ENCODE measurements around the gene MAP3K10. TPM values are rescaled to one million over a fixed set of nuclear protein-coding genes. Genes with fewer than 3 reads are reported as not detected.

MAP3K10 gene
- total and polyA plus RNA-seq, 9 of the 15 experiments (the other 6 are each of a cell fraction or from before 2014, with no cell fraction given) = 0.01 to 8.0 (median 2.7) TPM; not detected in 1

GRCh38 chr19:40232479-40232878, 41.3 kb downstream of the MAP3K10 start (continued):
- TF ChIP-seq POLR3G (IDR thresholded peaks at IDR 0.05; ENCODE audit: extremely low read depth, insufficient read length, insufficient replicate concordance) (no peak), RBM22 (IDR thresholded peaks at IDR 0.05; ENCODE audit: low read depth, low read length, poor library complexity, severe bottlenecking) (peak; percentile 79), FOXK2 (conservative IDR thresholded peaks at IDR 0.05 in 1 of 2, IDR thresholded peaks at IDR 0.05 in 1 of 2; ENCODE audit: low read depth in 2 of 2) (0 out of 4 replicates have a peak, but pooled peaks of 1 of the 2 experiments have one; percentile 27), BHLHE40 (IDR thresholded peaks at IDR 0.05; ENCODE audit: low read length) (0 out of 2 replicates have a peak, but pooled peaks have one; percentile 17), CBFA2T3 (IDR thresholded peaks at IDR 0.05) (peak; percentile 5; the same call in 1 of the 2 replicates), SRF (CRISPR knock-in tag; IDR thresholded peaks at IDR 0.05) (no peak), EGR1 (conservative IDR thresholded peaks at IDR 0.05) (peak; percentile 85), ZNF668 (CRISPR knock-in tag; IDR thresholded peaks at IDR 0.05) (no peak), ZNF592 (IDR thresholded peaks at IDR 0.05) (0 out of 2 replicates have a peak, but pooled peaks have one; percentile 21), KDM1A (IDR thresholded peaks at IDR 0.05) (peak in 1 of 2 experiments; percentile 73; a peak in 1 of 4 replicates)

Data from K562 (cell line).